Stimulated activated CD4-positive, alpha-beta T cell treated with anti-CD3 and anti-CD28 coated beads, Interleukin-2, amount 100 ng/mL, for 48 hours (primary cell): ENCODE results near the gene COBL.

Source experiments
- DNase-seq, 2 donors: peaks; one replicate each; pipeline ENCODE4 v3.0.0-alpha.2; 2020

COBL gene

DNA sequence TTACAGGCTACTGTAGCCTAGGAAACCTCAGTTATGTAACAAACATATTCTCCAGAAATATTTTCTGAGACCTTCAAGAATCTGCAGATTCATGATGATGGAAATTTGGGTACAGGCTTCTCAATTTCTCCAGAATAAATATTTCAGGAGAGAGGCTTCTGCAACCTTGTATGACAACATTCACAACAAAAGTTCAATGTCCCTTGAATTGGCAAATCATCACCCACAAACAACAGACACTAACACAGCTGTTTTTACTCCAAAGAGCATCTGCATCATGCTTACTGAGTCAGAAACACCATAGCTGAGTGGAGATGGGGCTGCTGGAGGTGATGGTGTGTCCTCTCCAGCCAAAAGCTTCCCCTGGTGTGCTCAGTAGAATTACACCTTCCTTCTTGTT lies 9.3 kb upstream of the COBL start:
- no peak for DNase-seq

DNA sequence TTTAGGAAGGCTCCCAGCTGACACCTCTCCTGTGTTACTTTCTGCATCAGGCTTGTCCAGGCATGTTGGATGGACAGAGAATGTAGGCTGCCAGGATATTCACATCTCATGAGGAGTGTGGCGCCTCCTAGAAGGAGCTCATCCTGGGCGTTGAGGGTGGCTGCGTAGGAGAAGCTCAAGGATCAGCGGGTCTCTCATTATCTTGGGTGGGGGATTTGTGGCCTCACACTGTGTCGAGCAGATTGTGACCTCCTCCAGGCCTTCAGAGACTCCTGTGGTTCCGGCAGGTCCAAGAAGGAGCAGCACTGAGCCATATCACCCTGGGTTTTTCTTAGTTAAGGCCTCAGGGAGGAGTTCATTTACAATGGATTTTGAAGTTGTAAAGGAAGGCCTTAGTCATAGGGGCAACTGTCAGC lies 8.7 kb upstream of the COBL start:
- no peak for DNase-seq

DNA sequence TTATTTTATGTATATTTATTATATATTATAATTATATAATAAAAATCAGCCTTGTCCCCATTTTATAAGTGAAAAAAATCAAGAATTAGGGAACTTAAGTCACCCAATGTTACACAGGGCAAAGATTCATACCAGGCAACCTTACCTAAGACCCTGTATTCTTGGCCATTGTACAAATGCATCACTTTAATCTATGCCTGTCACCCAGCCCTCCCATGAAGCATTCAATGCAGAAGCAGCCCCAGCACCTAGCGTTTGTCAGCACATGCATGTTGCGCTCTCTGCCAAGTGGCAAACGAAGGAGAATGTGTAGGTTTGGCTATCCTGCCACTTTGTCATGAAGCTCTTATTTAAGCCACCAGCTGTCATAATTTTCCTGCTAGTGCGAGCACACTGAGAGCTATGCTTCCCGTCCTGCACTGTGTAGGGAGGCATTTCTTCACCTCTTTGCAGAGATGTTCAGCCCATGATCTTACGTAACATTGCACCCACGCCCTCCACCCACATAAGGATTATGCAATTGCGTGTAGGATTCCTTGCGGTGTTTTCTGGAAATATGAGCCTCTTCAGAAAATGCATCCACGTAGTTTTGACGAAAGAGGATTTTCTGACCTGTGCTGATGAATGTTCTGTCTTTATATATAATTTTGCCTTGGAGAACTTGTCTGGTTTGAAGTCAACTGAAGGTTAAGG lies 7.7 kb upstream of the COBL start:
- no peak for DNase-seq

DNA sequence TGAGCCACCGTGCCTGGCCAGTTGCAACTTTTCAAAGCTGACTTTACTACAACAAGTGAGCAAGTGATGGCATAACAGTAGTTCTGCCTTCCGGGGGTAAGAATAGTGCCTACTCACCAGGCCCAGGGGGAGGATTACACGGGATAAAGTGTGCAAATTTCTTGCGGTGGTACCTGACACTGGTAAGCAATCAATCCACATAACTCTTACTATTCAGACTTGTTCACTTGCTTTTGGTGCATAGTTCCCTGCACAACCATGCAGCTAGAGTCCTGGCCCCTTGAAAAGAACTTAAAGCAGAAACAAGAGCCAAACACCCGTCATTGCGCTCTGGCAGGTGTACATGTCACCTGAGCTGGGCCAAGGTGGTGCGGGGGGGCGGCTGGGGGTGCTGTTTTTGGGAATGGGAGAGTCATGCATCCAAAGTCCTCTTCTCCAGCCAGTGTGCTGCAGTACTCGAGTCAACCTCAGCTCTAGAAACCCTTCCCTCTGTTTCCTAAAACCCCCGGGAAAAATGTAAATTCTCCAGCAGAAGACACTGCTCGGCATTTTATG lies 5.4 kb upstream of the COBL start:
- DNase-seq = no peak

DNA sequence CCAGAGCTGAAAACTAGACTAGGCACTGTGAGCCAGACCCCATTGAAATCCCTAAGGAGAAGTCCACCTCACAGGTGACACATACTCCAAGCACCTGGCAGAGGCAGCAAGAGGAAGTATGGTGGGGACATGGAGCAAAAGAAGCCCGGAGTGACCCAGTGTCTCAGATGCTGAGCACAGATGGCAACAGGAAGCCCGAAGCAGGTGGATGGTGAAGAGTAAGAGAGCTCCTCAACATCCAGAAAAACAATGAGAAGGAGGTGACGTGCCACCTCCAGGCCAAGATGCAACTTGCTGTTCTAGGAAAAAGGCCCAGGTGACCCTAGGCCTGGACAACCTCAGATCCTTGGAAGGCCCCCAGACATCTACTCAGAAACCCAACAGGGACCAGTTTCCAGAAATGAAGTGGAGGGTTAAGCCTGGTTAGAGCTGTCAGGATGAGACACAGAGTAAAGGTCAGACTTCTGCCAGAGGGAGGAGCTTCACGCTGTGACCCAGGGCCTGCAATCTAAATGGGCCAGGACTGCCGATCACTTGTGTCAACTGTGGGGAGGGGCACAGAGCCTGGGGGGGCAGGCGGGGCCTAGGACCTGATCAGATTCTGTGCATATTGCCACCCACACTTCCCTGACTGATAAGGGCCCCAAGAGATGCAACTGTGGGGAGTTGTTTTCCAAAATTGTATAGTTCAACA lies 2.4 kb upstream of the COBL start:
- no peak for DNase-seq

DNA sequence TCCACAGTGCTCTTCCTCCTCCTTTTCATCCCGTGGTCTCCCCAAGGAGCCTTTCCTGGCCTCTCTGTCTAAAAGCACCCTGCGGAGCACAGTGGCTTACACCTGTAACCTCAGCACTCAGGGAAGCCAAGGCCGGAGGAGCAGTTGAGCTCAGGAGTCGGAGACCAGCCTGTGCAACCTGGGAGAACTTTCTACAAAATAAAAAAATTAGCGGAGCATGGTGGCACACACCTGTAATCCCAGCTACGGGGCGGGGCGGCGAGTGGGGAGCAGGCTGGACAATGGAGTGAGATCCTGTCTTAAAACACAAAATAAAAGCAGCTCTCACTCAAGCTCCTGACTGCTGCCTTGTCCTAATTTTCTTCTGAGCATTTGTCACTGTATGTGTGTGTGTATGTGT lies 1.4 kb upstream of the COBL start:
- DNase-seq = no peak

DNA sequence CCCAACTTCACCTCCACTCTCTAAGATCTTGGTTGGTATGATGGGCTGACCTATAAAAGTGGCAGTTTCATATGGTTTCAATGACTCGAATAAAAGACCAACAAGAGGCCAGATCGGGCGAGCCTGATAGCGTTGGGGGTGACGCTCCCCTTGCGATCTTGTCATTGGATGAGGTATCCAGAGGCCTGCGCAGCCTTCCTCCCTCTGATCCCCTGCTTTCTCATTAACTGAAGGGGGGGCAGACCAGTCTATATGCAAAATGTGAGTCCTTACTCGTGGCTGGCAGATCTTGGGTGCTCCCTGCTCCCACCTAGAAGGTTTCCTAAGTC lies 937 bp upstream of the COBL start:
- DNase-seq = no peak

DNA sequence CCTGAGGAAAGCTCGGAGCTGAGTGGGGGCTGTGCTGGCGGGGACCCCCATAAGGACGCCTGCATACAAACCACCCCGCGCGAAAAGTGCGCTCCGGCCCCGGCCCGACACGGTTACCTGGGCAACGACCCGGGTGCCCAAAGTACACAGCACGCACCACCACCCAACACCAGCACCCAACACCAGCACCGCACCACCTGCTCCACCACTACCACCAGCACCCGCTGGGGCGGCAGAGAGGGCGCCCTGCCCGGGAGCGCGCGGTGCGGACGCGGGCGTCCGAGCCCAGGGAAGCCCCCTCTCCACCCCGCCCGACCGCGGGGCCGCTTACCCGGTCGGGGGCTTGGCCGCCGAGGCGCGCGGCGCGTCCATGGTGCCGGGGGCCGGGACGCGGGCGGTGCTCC lies 345 bp downstream of the COBL start:
- DNase-seq = no peak

DNA sequence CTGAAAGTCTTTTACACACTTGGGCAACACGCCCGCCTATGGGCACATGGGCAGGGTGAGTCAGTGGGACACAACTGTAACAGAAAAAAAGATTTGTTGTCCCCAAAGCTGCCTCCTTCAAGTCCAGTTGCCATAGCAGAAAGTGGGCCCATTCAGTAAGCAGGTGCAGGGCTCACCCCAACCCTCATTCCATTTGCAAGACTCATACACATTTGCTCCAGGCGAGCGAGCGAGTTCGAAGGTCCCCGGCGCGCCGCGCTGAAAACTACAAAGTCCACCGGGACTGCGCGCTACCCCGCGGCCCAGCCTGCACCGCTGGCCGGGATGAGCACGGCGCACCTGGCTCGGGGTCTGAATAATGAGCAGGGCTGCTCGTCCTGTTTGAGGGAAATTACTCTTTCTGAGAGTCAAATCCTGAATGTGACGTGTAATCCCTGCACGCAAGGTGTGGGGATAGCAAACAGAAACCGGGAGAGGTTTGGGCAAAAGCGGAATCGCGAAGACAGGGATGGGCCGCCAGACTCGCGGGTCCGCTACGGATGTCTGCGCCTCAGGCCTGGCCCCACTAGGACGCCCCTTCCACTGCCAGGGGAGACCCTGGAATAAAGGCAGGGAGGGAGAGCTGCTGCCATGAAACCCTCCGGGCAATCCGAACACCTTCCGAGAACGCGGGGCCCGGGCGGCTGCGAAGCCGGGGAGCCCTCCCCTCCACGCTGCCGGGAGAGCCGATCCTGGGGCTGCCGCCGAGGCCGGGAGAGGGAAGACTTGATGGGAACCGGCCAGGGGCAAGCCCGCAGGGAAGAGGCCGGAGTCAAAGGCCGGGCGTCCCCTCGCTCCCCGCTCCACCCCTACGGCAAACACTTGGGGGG lies 982 bp downstream of the COBL start:
- DNase-seq = no peak

DNA sequence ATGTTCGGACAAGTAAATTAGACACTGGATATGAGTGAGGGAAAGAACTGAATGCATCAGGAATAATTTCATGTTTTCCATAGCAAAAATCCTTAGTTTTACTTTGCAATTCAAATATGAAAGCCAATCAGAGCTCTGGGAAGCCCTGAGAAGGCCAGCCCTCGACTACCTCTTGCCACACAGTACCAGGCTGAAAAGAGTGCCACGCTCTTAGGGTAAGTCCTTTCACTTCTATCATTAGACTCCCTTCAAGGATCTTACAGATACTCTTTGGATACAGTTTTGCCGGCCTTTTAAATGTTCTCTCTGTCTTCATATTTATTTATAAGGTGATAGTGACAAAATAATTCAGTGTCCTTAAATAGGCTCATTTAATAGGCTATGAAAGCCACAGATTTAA lies 1.9 kb downstream of the COBL start:
- DNase-seq = no peak

DNA sequence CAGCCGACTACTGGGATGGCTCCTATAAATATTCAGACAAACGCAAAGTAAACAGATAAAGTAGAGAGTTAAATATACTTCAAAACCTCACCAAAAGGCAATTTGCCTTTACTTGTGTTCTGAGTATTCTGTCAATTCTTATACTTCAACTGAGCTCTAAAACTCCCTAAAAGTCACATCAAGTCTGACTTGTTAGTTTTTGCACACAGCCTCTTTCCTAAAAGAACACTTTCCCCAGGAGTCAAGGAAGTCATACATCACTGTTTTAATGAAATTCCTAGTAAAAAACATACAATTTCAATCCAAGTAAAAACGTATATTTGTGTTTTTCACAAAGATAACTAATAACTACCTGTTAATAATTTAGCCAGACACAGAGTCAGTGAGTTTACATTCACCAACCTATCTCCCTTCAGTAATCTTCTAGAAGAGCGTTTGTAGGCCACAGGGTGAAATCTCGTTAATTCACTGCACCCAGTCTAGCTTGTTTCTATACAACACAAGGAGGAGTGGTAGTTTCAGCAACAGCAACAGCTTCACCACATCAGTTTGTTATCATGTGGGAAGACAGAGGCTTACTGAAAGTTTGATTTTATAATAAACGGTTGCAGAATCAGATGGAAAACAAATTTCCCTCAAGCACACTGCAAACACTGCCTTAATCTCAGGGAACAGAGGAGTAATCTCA lies 2.7 kb downstream of the COBL start:
- DNase-seq = no peak

DNA sequence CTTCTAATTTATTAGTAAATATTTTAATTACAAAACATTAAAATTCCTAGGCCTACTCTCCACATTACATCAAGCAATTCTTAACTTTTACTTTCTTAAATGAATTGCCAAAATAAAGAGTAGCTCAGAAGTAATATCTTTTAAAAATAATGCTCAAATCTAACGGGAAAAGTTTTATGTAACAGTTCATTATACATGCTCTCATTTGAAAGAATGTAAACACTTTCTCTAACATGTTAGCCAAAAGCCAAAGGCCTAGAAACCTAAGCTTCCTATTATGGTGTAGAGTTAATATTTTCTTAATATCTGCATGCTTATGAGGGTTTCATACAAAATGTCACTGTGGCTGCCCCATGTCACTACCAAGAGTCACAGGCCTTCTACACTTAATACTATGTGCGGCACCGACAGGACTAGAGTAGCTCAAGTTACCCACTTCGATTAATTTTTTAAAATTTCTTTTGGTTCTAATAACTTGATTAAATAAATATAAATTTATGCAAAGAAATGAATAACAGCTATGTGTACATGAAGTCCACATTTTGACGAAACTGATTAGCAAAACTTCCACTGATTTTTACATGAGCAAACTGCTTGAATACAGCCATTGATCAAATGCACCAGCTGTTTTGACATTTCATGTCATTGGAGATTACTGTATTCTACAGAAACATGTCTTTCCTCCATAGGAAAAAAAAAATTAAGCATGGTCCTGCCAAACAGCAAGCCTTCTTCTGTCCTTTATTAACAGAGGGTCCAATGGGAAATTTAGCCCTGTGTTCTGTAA lies 3.5 kb downstream of the COBL start:
- no peak for DNase-seq

DNA sequence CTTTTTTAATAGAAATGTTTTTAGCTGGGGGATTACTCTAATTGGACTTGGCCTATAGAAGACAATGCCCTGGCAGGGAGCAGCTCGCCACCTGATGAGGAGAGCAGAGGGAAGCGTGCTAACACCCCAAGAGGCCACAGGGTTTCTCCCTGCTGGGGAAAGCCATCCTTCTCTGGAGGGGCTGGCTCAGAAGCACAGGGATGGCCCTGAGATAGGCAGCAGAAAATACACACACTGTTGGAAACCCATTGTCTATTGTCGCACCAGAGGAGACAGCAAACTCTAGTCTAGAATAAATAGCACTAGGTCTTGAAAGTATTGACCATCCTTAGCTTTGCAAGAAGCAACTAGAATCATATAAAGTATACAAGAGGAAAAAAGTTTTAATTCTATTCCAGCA lies 5.4 kb downstream of the COBL start:
- no peak for DNase-seq

DNA sequence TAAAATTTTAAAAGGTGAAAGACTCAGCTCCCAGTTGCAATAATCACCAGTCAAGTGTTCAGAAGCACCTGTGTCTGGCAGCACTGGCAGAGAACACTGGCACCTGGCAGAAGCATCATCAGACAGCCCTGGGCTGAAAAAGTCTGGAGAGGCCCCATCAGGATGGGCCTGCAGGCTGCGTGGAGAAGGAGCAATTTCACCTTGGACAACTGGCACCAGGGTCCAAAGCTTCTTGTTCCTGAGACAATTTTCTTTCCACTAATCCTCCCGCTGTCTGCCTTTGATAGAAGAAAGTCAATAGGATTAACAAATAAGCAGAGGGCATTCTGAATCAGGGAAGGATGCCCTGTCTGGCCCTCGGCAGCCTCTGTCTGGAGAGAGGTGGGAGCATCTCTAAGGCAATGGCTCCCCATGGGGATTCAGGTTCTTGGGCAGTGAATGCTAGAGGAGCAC lies 6.5 kb downstream of the COBL start:
- DNase-seq = no peak

DNA sequence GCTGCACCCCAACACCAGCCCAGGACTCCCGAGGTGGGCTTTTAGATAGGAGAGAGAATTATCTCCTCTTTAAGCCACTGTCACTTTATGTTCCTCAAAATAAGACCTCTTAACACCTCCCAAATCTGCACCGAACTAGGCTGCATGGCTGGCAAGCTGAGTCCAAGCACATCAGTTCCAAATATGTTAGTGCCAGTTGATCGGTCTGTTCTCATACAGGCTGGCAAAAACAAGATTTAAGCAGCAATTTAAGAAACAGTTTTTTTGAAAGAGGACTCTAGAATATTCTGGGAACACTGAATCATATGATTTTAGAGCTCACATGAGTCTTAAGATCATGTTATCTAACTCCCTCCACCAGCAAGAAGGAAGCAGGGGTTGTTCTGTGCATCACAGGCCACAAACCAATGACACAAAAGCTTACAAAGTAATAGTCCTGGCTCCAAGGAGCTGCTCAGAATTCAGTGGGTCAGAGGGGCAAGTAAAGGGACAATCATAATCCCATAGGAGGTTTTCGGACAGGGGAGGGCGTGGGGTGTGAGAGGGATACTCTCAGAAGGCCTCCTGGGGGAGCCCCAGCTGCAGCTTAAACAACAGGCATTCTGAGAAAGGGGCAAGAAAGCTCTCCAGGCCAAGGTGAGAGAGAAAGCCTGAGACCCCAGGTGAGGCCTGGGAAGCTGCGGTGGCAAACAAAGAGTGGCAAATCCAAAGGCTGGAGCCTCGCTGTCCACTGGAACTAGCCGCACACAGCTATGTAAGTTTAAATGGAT lies 7.1 kb downstream of the COBL start:
- DNase-seq = no peak

DNA sequence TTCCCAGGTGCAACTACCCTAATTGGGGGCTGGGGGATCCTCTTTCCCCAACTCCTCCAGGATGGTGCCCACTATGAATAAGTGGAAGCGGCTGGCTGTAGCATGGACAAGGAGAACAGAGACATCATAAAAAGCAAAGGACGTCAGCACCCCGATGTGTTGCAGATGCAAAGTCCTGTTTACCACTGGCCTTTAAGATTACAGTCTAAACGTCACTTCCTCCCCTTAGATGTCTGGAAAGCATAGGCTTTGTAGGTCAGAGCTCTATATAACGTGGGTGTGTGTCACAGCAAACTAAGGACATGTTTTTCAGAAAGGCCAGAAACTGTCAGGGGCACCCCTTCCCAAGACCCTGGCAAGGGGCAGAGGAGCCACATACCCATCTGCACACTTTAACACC lies 7.9 kb downstream of the COBL start:
- no peak for DNase-seq

DNA sequence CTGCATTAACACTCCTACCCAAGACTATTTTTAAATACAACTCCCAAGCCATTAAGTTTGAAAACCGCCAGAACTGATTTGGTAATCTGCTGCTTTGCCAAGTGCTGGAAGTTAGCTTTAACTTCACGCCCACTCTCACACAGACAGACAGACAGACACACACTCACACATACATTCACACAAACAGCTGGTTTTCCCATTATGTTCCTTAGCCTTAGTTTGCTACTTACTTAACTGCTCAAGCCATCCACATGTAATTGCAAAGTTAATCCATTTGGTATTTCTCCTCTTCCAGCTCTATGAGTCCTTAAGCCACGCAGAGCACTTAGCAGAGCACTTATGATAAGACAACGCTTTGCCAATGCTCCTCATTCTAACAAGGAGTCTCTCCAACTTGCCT lies 8.3 kb downstream of the COBL start:
- no peak for DNase-seq

DNA sequence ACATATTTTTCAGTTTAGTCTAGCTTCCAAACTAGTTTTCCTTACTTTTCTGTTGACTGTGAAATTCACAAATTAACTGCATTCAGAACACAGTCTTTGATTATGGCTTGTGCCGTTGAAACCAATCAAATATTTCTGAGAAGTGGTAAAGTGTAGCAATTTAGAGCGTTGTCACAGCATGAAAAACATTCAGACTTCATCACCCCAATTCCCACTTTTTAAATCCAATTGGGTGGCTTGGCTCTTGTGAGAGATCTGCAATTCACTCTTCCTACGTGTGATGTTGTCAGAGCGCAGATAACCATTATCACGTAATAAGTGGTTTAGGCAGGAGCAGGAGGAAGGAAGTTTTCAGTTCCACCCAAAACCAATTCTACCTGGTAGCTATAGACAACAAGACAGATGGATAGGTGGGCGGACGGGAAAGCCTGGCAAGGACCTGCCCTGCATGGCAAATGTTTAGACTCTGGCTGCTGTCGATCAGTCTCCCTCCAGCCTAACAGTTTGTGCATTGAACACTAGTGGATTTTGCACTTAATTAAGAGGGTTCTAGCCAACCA lies 8.9 kb downstream of the COBL start:
- no peak for DNase-seq

DNA sequence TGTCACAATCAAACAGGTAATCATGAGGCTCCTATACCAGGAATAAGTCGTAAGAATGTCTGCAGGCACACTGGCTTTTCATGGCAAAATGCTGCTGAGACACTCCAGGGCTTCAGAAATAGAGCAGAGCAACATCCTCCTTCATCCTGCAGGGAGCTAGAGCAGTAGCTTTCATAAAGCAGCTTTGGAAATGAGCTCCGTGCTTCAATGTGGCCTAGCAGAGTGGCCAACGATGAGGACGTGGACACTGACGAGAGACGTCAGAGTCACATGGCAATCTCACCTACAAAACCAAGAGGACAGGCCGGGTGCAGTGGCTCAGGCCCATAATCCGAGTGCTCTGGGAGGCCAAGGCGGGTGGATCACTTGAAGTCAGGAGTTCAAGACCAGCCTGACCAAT lies 9.8 kb downstream of the COBL start:
- no peak for DNase-seq

DNA sequence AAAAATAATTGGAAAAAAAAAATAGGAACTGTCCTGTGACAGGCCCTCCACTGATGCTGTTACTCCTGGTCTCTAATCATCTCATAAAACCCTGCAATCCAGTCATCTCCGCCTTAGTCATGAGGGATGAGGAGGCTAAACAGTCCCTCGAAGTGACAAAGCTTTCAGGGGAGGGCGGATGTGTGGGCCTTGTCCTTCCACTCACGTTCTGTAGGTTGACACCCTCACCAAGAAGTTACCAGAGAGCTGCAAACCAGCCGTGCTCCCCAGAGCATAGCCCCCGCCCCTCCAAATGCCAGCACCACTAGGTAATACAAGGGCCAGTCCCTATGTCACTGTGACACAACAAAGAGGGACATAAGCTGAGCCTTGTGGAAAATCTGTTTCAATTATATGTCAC lies 11.9 kb downstream of the COBL start:
- DNase-seq = no peak

DNA sequence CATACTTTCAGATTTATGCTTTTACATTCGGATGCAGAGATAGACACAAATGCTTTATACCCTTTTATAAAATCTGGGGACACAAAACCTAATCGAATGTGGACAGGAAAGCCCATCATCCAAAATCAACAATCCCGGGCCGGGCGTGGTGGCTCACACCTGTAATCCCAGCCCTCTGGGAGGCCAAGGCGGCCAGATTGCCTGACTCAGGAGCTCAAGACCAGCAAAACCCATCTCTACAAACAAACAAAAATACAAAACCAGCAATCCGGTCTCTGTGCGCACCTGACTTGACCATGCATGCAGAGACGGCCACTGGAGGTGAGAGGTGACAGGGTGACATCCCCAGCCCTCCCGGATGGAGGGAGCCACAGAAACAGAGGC lies 13.5 kb downstream of the COBL start:
- DNase-seq = no peak
